Endometrium (tissue), 2 donors: ENCODE results near the gene PPP1R13L.

Experiments
- FAIRE-seq: peaks from 2 replicates; lab custom pipeline; 2012; peaks lifted over from hg19 to GRCh38; lab: Jason Lieb, UNC
- donor health status: control.
- donor health status: control.

The PPP1R13L gene, protein sequence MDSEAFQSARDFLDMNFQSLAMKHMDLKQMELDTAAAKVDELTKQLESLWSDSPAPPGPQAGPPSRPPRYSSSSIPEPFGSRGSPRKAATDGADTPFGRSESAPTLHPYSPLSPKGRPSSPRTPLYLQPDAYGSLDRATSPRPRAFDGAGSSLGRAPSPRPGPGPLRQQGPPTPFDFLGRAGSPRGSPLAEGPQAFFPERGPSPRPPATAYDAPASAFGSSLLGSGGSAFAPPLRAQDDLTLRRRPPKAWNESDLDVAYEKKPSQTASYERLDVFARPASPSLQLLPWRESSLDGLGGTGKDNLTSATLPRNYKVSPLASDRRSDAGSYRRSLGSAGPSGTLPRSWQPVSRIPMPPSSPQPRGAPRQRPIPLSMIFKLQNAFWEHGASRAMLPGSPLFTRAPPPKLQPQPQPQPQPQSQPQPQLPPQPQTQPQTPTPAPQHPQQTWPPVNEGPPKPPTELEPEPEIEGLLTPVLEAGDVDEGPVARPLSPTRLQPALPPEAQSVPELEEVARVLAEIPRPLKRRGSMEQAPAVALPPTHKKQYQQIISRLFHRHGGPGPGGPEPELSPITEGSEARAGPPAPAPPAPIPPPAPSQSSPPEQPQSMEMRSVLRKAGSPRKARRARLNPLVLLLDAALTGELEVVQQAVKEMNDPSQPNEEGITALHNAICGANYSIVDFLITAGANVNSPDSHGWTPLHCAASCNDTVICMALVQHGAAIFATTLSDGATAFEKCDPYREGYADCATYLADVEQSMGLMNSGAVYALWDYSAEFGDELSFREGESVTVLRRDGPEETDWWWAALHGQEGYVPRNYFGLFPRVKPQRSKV

DNA sequence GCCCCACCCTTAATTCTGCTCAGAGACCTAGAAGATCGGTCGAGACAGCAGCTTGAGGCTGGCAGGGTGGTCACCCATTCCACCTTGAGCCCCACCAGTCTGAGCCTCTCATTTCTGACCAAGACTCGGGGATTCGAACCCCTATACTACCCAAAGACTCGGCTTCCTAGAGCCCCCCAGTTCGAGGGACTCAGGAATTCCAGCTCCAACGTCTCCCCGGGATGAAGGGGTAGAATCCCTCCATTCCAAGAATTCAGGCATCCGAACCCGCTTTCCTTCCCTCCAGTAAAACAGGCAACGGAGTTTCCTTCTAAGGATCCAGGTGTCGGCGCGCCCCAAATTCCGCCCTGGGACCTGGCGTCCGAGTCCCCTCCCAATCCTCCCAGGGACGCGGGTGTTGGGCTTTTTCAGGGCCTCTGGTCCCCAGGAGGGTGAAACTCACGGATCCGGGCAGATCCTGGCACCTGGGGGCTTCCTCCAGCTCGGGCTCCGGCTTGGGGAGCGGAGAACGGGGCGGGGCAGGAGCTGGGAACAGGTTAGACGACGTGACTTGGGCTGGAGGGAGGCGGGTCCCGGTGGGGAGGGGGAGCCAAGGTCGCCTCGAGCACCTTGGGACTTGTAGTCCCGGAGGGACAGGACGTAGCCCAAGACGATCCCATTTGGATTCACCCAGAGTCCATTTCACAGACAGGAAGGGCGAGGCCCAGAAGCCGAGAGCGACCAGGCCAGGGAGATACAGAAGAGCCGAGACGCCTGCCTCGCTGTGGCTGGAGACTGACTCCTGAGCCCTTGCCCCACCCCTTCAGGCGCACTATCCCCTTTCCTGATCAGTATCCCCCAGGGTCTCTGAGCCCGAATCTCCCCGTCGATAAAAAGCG lies at the start of gene PPP1R13L:
Gene PPP1R13L, minus strand, starts transcription at position 513 of the 878 bp plus-strand sequence. CDS start 6,751 bp downstream, outside the sequence.
- FAIRE-seq = no peak

DNA sequence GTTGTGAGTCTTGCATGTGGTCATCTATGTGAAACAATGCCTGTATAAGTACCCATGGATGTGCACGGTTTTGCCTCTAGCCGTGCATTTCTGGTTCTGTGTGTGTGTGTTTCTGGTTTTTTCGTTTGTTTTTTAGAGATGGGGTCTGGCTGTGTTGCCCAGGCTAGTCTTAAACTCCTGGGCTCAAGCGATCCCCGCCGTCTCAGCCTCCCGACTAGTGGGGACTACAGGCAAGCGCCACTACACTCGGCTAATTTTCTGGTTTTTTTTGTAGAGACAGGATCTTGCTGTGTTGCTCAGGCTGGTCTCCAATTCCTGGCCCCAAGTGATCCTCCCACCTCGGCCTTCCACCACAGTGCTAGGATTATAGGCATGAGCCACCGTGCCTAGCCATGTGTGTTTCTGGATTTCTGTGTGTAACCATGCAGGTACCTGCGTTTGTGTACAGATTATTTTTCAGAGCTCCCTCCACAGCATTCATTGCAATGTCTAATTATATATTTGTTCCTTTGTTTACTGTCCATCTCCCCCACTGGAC lies 47.0 kb upstream of the PPP1R13L start:
- no peak for FAIRE-seq

DNA sequence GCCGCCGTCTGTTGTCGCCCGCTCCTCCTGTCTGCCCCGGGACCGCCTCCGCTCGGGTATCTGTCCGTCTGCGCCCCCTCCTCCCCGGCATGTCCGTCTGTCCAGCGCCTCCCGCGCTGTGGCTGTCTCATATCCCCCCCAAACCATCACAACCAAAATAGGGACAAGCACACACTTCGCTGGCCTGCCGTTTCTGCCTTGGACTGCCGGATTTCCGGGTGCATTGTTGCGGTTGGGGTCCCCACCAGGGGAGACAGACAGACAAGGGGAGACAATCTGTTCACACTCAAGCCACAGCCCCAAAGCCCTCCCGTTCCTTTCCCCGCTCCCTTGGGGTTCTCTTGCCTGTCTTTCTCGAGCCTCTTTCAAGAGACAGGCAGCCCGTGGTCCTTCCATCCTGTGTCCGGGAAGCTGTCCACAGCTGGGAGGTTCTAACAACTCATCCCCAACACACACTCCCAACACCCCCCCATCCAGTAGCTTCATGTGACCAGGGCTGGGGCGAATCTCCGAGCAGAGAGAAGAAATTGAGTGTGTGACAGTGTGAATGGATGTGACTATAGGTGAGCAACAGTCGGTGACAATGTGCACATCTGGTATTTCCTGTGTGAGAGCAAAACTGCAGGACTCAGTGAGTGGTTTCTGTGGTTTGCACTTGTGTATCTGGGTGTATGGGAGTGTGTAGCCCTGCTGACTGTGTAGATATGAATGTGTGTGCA lies 46.4 kb upstream of the PPP1R13L start:
- FAIRE-seq = no peak

DNA sequence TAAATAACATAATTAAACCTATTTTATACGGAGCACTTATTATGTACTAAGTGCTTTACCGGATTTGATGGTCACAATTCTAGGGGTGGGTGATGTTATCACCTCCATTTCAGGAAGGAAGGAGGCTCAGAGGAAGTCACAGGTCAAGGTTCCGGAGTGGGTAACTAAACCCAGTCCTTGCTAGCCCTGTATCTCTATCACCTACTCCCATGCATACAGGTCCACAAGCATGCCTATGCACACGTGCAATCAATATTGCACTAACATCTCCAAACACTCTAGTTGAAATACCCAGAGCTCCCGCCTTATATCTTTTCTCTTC lies 45.1 kb upstream of the PPP1R13L start:
- FAIRE-seq = no peak

GRCh38 chr19:45448887-45449299 lies 44.0 kb upstream of the PPP1R13L start:
- FAIRE-seq = no peak

DNA sequence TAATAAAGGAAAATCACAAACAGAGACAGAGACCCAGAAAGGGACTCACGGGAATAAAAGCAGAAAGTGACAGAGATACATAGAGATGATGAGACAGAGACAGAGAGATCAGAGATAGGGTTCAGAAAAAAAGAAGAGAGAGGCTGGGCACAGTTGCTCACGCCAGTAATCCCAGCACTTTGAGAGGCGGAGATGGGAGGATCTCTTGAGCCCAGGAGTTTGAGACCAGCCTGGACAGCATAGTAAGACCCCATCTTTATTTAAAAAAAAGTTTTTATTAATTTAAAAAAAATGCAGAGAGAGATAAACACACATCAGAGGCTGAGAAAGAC lies 43.5 kb upstream of the PPP1R13L start:
- no peak for FAIRE-seq

- FAIRE-seq = no peak
Observed at GRCh38 chr19:45446944-45447343, 42.1 kb upstream of the PPP1R13L start.

GRCh38 chr19:45446295-45446694 lies 41.4 kb upstream of the PPP1R13L start:
- no peak for FAIRE-seq

DNA sequence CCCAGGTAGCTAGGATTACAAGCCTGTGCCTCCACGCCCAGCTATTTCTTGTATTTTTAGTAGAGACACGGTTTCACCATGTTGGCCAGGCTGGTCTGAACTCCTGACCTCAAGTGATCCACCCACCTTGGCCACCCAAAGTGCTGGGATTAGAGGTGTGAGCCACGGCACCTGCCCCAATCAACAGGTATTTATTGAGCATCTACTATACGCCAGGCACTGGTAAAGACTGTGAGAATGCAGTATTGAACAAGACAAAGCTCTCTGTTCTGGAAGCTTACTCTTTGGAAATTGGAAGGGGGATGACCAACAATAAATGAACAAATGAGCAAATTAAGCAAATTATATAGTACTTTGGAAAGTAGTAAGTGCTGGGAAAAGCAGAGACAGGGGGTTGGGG lies 40.3 kb upstream of the PPP1R13L start:
- no peak for FAIRE-seq

DNA sequence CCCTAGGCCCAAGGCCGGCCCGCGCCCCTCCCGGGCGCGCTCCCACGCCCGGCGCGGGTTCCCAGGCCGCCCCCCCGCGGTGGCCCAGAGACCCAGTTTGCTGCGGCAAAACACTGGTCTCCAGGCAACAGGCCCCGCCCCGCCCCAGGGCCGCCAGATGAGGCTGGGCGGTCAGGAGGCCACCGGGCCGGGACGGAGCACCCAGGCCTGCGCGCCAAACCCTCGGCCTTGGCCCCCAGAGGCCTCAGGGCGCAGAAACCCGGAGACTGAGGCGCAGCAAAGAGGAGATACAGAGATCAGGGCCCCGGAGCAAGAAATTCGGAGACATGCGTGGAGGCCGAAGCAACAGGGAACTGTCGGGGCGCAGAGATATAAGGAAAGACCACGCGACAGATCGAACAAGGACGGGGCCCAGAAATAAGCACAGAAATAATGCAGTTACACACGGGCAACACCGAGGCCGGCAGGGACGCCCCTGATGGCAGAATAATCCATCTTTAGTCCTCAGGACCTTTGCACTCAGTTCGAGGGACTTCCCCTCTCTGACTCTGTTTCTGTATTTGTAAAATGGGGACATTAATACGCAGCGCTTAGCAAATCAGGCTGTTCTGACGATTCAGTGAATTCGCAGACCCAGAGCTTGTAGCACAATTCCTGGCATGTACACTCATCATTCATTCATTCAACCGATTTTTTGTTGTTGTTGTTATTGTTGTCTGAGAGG lies 39.6 kb upstream of the PPP1R13L start:
- no peak for FAIRE-seq

DNA sequence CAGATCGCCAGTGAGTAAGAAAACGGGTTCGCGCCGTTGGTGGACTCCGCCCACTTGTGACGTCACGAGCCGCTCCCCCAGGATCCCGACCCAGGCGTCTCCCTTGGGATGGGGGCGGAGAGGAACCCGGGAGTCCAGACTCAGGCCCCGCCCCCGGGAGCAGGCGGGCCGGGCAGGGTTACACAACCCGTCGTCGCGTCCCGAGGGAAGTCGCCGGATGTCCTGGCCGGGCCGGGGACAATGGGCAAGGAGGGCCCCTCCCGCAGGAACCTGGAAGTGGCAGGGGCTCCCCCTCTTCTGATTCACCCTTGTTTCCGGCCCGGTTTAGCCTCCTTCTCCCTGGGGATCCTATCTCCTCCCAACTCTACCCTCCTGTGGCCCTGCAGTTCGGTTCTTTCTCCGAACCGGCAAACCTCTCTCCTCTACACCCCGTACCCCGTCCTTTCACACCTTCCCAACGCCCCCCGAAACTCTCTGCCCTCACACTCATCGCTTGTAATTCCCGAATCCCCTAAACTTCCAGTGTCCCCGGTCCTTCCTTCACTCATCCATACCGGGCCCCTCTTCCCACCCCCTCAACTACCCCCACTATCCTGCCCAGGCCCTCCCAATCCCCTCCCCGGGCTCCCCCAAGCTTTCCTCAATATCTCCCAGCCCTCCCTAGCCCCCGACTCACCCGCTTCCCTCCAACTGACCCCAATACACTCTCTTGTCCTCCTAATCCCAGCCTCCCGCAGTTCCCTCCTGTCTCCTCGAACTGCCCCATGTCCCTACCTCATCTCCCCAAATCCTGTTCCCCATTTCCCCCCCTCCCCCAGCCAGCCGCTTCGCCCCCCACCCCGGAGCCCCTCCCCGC lies 38.8 kb upstream of the PPP1R13L start:
- peak; percentile 4 for FAIRE-seq

DNA sequence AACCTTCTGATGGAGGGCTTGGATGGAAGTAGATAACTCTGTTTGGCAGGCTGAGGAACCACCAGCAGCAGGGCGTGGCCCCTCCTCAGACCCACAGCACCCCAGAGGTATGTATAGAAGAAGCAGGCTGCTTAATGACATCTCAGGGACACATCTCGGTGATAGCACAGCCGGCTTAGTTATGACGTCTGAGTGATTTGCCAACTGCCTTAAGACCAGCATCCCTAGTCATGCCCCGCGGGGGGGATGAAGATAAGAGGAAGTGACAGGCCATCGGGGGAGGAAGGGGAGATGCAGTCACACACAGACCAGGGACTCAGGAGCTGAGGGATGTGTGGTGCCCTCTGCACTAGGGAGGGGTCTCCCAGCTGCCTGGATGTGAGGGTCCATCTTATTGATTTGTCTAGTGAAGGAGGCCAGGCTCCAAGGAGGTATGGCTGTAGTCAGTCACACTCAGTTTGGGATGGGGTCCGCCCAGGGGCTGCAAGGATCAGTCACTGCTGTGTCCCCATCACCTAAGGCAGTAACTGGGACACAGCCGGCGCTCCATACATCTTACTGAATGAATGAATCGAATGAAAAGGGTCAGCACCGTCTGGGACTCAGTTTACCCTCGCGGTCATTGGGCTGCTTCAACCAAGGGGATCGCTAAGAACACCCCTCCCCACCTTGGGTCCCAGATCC lies 38.1 kb upstream of the PPP1R13L start:
- FAIRE-seq = no peak

GRCh38 chr19:45442408-45442777 lies 37.5 kb upstream of the PPP1R13L start:
- no peak for FAIRE-seq

DNA sequence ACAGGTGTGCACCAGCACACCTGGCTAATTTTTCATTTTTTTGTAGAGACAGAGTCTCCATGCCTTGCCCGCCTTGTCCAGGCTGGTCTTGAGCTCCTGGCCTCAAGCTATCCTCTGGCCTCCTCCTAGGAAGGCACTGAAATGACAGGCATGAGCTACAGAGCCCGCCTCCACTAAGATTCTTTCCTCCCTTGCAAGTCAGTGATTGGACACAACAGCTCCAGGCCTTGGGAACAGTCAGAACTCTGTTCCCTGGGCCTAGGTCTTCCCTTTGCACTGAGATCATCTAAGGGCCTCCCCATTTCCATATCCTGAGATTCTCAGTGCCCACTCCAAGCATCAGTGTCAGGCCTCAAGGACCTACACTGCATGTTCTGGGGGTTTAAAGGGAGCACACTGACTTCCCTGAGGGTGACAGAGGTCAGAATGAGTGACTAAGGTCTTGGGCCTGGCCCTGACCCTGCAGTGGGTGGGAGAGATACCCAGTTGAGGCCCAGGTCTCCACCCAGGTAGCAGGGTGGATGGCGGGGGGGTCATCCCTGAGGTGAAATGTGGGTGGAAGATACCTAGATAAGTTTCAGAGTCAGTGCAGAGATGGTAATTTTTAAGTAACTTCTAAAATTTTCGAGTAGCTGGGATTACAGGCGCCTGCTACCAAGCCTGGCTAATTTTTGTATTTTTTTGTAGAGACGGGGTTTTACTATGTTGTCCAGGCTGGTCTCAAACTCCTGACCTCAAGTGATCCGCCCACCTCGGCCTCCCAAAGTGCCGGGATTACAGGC lies 36.2 kb upstream of the PPP1R13L start:
- FAIRE-seq = no peak

- FAIRE-seq = no peak
Observed at GRCh38 chr19:45440259-45440638, 35.4 kb upstream of the PPP1R13L start.

DNA sequence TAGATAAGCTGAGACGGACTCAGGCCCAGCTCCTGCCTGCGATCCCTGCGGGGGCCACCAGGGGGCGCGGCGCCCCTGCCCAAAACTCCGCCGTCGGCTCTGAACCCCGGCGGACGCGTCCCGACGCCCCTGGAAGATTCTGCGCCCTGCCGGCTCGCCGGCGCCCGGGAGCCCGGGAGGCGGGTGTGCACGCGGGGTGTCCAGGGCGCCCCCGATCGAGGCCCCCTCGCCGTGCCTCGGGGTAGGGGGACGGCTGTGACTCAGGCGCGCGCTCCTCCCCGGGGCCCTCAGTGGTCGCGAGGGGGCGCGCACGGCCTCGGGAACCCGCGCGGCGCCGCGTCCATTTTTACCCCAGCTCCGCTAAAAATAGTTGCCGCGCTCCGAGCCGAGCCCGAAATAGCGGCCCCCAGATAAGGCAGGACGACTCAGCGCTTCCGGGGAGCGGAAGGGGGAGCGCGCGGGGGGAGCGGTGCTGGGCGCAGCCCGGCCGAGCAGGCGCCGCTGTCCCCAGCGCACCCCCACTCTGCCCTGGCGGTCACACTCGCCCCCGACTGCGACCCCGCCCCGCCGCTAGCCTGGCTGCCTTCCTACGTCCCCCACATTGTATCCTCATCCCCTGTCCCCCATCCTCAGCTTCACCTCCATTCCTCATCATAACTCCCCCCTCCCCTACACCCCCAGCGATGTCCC lies 34.8 kb upstream of the PPP1R13L start:
- no peak for FAIRE-seq

GRCh38 chr19:45439190-45439568 lies 34.3 kb upstream of the PPP1R13L start:
- FAIRE-seq = no peak

- FAIRE-seq = no peak
Observed at GRCh38 chr19:45437328-45437727, 32.5 kb upstream of the PPP1R13L start.
